ENCODE data around the gene ERBIN.

The ERBIN gene

GRCh38 chr5:65978251-65978650 lies 51.9 kb downstream of the ERBIN start:
- H3K79me2 ChIP-seq (ENCODE audit: insufficient read depth, low read length) = peaks cover 82% of the 10 kb centered on the region
- no peaks in the 10 kb centered on the region for H3K4me1 ChIP-seq (ENCODE audit: insufficient read depth, low read length, severe bottlenecking)
- no peaks in the 10 kb centered on the region for H3F3A ChIP-seq (ENCODE audit: insufficient read depth, low read length)
- H3K27me3 ChIP-seq (ENCODE audit: insufficient read depth, low read length) = no peaks in the 10 kb centered on the region
- no peak overlapping the region for H2AFZ ChIP-seq (ENCODE audit: low read length)
- peaks cover 31% of the 10 kb centered on the region for H3K36me3 ChIP-seq (ENCODE audit: insufficient read depth, low read length)
- no peaks in the 10 kb centered on the region for H3K9me2 ChIP-seq (ENCODE audit: low read depth, low read length)
- H3K9ac ChIP-seq (ENCODE audit: low read length) = no peak overlapping the region
- 0 out of 2 replicates have a peak, but pooled peaks cover 3% of the 10 kb centered on the region for H3K9me3 ChIP-seq (ENCODE audit: low read length)
- H3K4me3 ChIP-seq (ENCODE audit: low read depth, low read length, poor library complexity, severe bottlenecking) = no peak overlapping the region
- no peak overlapping the region for H3K4me2 ChIP-seq (ENCODE audit: low read length)
- H3K27ac ChIP-seq (ENCODE audit: low read depth, low read length, poor library complexity, severe bottlenecking) = no peak overlapping the region
- no peak for TF ChIP-seq CTCF (IDR thresholded peaks at IDR 0.05; ENCODE audit: low read length)
- no peak for TF ChIP-seq EZH2 (IDR thresholded peaks at IDR 0.05; ENCODE audit: borderline replicate concordance, low read length)
- H4K20me1 ChIP-seq (ENCODE audit: insufficient read depth, low read length) = no peaks in the 10 kb centered on the region

- Histone ChIP-seq H4K20me1 (ENCODE audit: insufficient read depth, low read length) (peaks cover 3% of the 10 kb centered on the region; the same call in 1 of the 2 replicates), H3K36me3 (ENCODE audit: insufficient read depth, low read length) (peaks cover 12% of the 10 kb centered on the region), H3F3A (ENCODE audit: insufficient read depth, low read length) (no peaks in the 10 kb centered on the region), H3K27ac (ENCODE audit: low read depth, low read length, poor library complexity, severe bottlenecking) (no peak overlapping the region), H3K4me2 (ENCODE audit: low read length) (no peak overlapping the region), H3K9ac (ENCODE audit: low read length) (no peak overlapping the region), H3K79me2 (ENCODE audit: insufficient read depth, low read length) (peaks cover 87% of the 10 kb centered on the region), H2AFZ (ENCODE audit: low read length) (no peak overlapping the region), H3K9me3 (ENCODE audit: low read length) (0 out of 2 replicates have a peak, but pooled peaks cover 3% of the 10 kb centered on the region), H3K4me3 (ENCODE audit: low read depth, low read length, poor library complexity, severe bottlenecking) (no peak overlapping the region), H3K9me2 (ENCODE audit: low read depth, low read length) (no peaks in the 10 kb centered on the region), H3K4me1 (ENCODE audit: insufficient read depth, low read length, severe bottlenecking) (no peaks in the 10 kb centered on the region), H3K27me3 (ENCODE audit: insufficient read depth, low read length) (no peaks in the 10 kb centered on the region)
- TF ChIP-seq CTCF (IDR thresholded peaks at IDR 0.05; ENCODE audit: low read length) (no peak), EZH2 (IDR thresholded peaks at IDR 0.05; ENCODE audit: borderline replicate concordance, low read length) (no peak)
These were observed 55.2 kb downstream of the ERBIN start for GRCh38 chr5:65981548-65981947.

GRCh38 chr5:65981969-65982619 lies 55.7 kb downstream of the ERBIN start:
- H3K36me3 ChIP-seq (ENCODE audit: insufficient read depth, low read length) = peaks cover 12% of the 10 kb centered on the region
- H3K4me3 ChIP-seq (ENCODE audit: low read depth, low read length, poor library complexity, severe bottlenecking) = no peak overlapping the region
- H3K27me3 ChIP-seq (ENCODE audit: insufficient read depth, low read length) = no peaks in the 10 kb centered on the region
- H4K20me1 ChIP-seq (ENCODE audit: insufficient read depth, low read length) = peaks cover 3% of the 10 kb centered on the region; the same call in 1 of the 2 replicates
- 0 out of 2 replicates have a peak, but pooled peaks cover 3% of the 10 kb centered on the region for H3K9me3 ChIP-seq (ENCODE audit: low read length)
- no peaks in the 10 kb centered on the region for H3F3A ChIP-seq (ENCODE audit: insufficient read depth, low read length)
- no peak overlapping the region for H2AFZ ChIP-seq (ENCODE audit: low read length)
- H3K9me2 ChIP-seq (ENCODE audit: low read depth, low read length) = no peaks in the 10 kb centered on the region
- no peak overlapping the region for H3K4me2 ChIP-seq (ENCODE audit: low read length)
- H3K9ac ChIP-seq (ENCODE audit: low read length) = no peak overlapping the region
- peaks cover 92% of the 10 kb centered on the region for H3K79me2 ChIP-seq (ENCODE audit: insufficient read depth, low read length)
- TF ChIP-seq EZH2 (IDR thresholded peaks at IDR 0.05; ENCODE audit: borderline replicate concordance, low read length) = no peak
- TF ChIP-seq CTCF (IDR thresholded peaks at IDR 0.05; ENCODE audit: low read length) = no peak
- H3K4me1 ChIP-seq (ENCODE audit: insufficient read depth, low read length, severe bottlenecking) = no peaks in the 10 kb centered on the region
- no peak overlapping the region for H3K27ac ChIP-seq (ENCODE audit: low read depth, low read length, poor library complexity, severe bottlenecking)

All from OCI-LY1 (cell line).